Activated T-cell treated with anti-CD3 and anti-CD28 coated beads, Interleukin-2, amount 50 U/mL, for 4 hours (primary cell): ENCODE results near the gene ULK4. TPM values are rescaled to one million over a fixed set of nuclear protein-coding genes. Genes with fewer than 3 reads are reported as not detected.

Experiments used
- ATAC-seq, 2 donors: fragments of 200-7000 bp; cut with Tn5 transposase; one replicate each; pipeline ENCODE4 v1.10.0; 2021
- DNase-seq: peaks from one replicate; pipeline ENCODE4 v3.0.0-alpha.2; 2020
- H3K27me3 Mint-ChIP-seq: one replicate; pipeline ENCODE4 v1.8.0; 2021; ENCODE audit warnings: low read depth, mixed read lengths
- H3K36me3 Mint-ChIP-seq: one replicate; pipeline ENCODE4 v1.8.0; 2022; ENCODE audit warnings: mixed read lengths; ENCODE audit not compliant: insufficient read depth
- H3K4me1 Mint-ChIP-seq: one replicate; pipeline ENCODE4 v1.8.0; 2021; ENCODE audit warnings: low read depth, mixed read lengths
- H3K4me3 Mint-ChIP-seq: one replicate; pipeline ENCODE4 v1.8.0; 2021; ENCODE audit warnings: mild to moderate bottlenecking, moderate library complexity, mixed read lengths
- H3K9me3 Mint-ChIP-seq: one replicate; pipeline ENCODE4 v1.8.0; 2021; ENCODE audit warnings: mixed read lengths
- total RNA-seq, 3 donors: library from RNA; stranded (reverse); gene quantifications; one replicate each; pipeline ENCODE4 v1.2.1, GENCODE V29; 2021

The ULK4 gene
- total RNA-seq, 3 donors from 2014 or later: 7.3 to 8.8 (median 8.2) TPM

DNA sequence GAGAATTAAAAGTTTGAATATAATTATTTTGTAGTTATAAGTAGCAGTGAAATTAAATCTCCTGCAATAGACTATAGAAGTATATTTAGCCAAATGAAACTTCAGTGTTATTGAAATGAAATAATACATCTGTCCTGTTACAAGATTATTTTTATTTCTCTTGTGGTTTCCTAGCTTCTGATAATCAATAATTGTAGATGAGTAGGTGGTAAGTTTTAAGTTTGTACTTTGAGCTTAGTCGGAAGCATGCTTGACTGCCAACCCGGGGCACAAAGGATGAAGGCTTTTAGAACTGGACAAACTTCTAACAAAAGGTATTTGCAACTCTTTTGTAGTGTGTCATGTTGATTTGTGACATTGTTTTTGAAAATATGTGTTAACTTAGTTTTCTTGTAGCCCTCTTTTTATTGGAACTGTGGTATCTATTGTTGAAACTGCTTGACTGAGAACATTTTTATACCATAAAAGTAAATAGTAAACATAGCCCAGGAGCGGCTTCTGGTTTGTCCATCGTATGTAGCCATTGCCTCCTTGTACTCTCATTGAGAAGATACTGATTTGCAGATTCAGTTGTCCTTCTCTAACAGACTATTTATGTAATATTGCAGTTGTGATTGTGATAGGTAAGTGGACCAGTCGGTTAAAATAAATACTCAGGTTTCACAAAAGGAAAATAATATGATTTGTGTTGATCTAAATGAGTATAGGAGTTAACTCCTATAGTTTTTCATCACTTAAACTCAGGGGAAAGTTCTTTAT, 759.6 kb downstream of the ULK4 start:
- Mint-ChIP-seq H3K36me3 (peaks cover 5% of the 10 kb centered on the region), H3K4me1 (peaks cover 67% of the 10 kb centered on the region), H3K27me3 (no peaks in the 10 kb centered on the region), H3K4me3 (peak overlapping the region; percentile 92), H3K9me3 (no peaks in the 10 kb centered on the region)
- ATAC-seq (no peak), DNase-seq (no peak)

DNA sequence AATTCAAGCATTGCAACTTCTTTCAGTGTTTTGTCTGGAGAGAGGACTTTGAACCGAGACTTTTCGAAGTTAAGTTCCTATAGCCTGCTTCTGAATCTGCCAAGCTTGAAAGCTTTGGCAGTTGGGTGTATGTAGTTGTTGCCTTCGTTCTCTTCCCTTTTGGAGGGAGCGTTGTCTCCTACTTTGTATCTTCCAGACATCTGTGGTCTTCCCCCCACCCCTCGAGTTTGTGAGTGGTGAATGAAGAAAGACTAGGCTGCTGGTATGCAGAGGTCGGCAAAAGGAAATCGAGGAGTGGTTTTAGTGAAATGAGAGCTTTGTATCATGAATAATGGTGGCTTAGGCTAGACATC, 761.3 kb downstream of the ULK4 start:
- Mint-ChIP-seq H3K4me3 (peak overlapping the region; percentile 92), H3K27me3 (no peaks in the 10 kb centered on the region), H3K9me3 (no peaks in the 10 kb centered on the region), H3K4me1 (peaks cover 52% of the 10 kb centered on the region), H3K36me3 (peaks cover 5% of the 10 kb centered on the region)
- DNase-seq: no peak
- no peak for ATAC-seq

GRCh38 chr3:41199866-41200668, 761.8 kb downstream of the ULK4 start:
- peak; percentile 32 to 39 for ATAC-seq
- Mint-ChIP-seq H3K4me1 (peaks cover 48% of the 10 kb centered on the region), H3K27me3 (no peaks in the 10 kb centered on the region)

GRCh38 chr3:41198950-41199865, 762.7 kb downstream of the ULK4 start, which contains the start of gene CTNNB1:
TSS of gene CTNNB1 (plus strand) at chr3:41199505. CDS start at chr3:41224069, 24,564 bp downstream.
- H3K4me1 Mint-ChIP-seq: peaks cover 40% of the 10 kb centered on the region
- no peaks in the 10 kb centered on the region for H3K9me3 Mint-ChIP-seq
- H3K27me3 Mint-ChIP-seq: peaks cover under 1% of the 10 kb centered on the region
- ATAC-seq (peak; percentile 85 to 90), DNase-seq (peak; percentile 92)
- H3K36me3 Mint-ChIP-seq: peaks cover 5% of the 10 kb centered on the region
- peak within 1 kb of the TSS; percentile 94 for H3K4me3 Mint-ChIP-seq

More at GRCh38 chr3:41199866-41200668, 761.8 kb downstream of the ULK4 start:
- H3K4me3 Mint-ChIP-seq: peak overlapping the region; percentile 92
- H3K9me3 Mint-ChIP-seq: no peaks in the 10 kb centered on the region
- peak; percentile 14 for DNase-seq
- peaks cover 5% of the 10 kb centered on the region for H3K36me3 Mint-ChIP-seq

DNA sequence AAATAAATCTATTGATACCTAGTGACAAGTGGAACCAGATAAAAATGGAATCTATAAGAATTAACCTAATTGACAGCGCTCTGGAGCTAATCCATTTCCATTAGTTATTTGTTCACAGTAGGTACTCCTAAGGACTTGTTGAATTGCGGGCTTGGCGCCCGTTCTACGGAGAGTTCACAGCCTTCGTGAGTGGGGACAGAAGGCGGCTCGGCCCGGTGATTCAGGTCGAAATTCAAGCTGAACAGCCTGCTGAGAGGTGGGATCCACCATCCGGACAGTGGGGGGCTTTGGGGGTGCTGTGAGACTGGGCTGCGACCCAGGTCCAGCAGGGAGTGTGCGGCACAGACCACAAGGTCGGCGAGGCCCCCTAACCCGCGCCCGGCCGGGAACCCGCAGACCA, 763.4 kb downstream of the ULK4 start:
- ATAC-seq (no peak), DNase-seq (no peak)
- H3K36me3 Mint-ChIP-seq: peaks cover 5% of the 10 kb centered on the region
- no peaks in the 10 kb centered on the region for H3K9me3 Mint-ChIP-seq
- H3K4me3 Mint-ChIP-seq: peak overlapping the region; percentile 87
- H3K27me3 Mint-ChIP-seq: peaks cover 2% of the 10 kb centered on the region
- peaks cover 33% of the 10 kb centered on the region for H3K4me1 Mint-ChIP-seq

DNA sequence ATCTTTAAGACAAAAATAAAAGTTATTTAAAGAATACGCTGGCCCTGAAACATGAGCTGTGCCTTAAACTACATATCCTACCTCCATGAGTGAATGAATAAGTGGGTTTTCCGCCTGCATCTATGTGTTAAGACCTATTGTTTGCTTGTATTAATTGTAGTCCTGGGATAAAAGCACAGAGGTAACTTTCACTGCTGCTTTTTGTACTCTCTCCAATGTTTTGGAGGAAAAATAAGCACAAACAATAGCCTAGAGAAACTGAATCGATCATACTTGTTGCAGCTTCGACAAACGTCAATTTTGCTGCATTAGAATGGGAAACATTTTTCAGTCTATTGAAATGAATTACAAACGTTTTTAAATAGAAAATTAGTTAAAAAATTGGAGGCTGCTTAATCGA, 763.9 kb downstream of the ULK4 start:
- Mint-ChIP-seq H3K4me3 (peak overlapping the region; percentile 87), H3K4me1 (peaks cover 28% of the 10 kb centered on the region), H3K9me3 (no peaks in the 10 kb centered on the region)

More for the DNA sequence above, 763.9 kb downstream of the ULK4 start:
- DNase-seq (no peak), ATAC-seq (no peak)
- Mint-ChIP-seq H3K27me3 (peaks cover 2% of the 10 kb centered on the region), H3K36me3 (peaks cover 5% of the 10 kb centered on the region)

Other genes with a start within 250 kb of the ULK4 start
- 10 to 100 TPM; 17.2 to 22.3 (median 22.2) TPM for gene TRAK1, start 129.3 kb upstream of the ULK4 start, total RNA-seq